DMS114 treated with DMSO at 0.1 percent for 48 hours (cell line): Measurements from ENCODE around the gene SPEM3.

Experiments used
- DNase-seq: peaks from one replicate; lab custom pipeline; 2025; ENCODE audit not compliant: unreplicated experiment; lab: John Stamatoyannopoulos, UW

Gene SPEM3

DNA sequence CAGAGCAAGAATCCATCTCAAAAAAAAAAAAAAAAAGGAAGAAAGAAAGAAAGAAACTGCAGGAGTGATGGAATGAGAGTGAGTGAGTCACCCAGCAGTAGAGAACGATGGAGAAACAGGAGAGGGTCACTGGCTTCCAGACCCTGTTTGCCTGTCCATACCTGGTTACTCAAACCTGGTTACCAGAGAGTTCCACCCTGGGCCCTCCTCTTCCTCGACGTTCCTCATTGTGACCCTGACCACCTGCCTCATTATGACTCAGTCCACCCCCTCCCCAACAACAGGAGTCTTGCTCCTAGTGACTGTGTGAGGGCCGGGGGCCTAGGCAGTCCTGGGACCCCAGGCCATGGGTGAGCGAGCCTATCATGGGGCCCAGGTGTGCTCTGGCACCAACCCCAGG, at the start of gene SPEM3:
SPEM3 (plus strand) TSS at position 301 of the 400 bp plus-strand sequence; CDS start at position 347, 46 bp downstream.
- no peak for DNase-seq

DNA sequence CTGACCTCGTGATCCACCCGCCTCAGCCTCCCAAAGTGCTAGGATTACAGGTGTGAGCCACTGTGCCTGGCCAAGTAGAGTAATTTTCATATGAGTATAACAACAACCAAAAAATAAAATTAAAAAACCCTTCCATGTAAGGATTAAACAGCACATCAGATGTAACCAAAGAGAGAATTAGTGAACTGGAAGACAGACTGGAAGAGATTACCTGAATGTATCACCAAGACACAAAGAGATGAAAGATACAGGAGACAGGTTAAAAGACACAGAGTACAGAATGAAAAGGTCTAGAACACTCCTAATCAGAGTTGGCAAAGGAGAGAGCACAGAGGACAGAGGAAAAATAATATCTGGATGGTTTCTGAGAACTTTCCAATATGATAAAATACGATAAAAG, 49.5 kb upstream of the SPEM3 start:
- no peak for DNase-seq

DNA sequence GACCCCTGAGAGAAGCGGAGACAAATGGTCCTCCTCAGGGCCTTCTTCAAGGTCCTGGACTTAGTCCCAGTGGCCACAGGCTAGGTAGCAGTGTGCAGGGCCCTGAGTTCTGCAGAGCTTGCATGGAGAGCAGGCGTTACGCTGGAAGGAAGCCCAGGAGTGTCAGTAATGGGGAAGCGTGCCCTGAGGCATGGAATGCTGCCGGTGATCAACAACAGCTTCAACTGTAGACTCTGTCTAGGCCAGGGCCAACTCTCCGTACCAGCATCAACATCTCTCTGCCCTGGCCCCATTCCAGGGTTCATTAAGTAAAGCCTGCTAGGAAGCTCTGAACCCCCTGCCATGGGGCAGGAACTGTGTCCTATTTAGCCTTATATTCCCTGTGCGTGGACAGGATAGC, 48.3 kb upstream of the SPEM3 start:
- no peak for DNase-seq

DNA sequence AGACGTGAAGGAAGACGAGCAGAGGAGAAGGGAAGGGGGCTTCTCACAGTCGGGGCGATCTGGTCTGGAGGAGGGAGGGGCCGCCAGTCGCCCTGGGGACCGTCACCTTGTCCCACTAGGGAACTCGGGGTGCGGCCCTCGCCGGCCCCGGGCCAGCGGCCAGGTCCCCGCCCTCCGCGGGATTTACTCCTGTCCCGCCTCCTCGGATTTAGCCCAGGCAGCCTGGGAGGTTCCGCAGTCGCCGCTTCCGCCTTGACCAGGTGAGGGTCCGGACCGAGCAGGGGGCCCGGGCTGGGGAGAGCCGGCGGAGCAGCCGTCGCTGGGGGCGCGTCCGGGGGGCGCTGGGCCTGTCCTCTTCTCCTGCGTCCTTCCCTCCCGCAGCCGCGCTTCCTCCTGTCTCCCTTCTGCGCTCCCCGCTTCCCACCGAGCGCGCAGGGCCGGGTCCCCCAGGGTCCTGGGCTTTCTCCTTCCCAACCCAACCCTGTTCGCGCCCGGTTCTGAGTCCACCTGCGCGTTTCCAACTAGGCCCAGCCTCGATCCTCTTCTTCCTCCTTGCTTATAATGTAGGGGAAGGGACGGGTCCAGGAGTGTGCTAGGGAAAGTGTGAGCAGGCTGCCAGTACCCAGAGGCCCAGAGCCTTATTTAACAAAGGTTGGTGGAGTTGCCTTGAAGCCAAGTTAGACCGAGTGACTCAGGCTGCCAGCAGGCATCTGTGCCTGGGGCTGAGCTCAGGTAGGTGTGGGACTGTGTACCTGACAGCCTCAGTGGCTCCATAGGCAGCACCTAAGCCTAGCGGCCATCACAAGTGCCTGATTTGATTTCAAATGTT, 47.6 kb upstream of the SPEM3 start, which contains the start of gene TNK1:
TNK1 (plus strand) TSS at position 235 of the 829 bp plus-strand sequence. CDS start 1,838 bp downstream, outside the sequence.
- no peak for DNase-seq

DNA sequence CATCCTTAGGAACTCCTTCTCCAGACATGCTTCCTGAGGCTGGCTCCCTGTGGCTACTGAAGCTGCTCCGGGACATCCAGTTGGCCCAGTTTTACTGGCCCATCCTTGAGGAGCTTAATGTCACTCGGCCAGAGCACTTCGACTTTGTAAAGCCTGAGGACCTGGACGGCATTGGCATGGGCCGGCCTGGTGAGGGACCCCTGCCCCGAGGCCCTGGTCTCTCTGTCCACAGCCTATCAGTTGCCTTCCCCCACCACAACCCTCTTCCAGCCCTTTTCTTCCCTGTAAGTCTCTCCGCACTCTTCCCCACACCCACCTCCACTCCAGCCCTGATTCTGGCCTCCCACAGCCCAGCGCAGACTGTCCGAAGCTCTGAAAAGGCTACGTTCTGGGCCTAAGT, 45.8 kb upstream of the SPEM3 start:
- DNase-seq, result no peak

DNA sequence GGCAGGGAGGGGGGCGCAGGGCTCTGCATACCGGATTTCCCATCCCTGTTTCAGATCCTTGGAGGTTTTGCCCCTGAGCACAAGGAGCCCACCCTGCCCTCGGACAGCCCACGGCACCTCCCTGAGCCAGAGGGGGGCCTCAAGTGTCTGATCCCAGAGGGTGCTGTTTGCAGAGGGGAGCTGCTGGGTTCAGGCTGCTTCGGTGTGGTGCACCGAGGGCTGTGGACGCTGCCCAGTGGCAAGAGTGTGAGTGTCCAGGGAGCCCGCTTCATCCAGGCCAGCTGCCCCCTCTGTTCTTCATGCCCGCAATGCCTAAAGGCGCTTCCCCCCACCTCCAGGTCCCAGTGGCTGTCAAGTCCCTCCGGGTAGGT, 45.3 kb upstream of the SPEM3 start:
- DNase-seq, result no peak

DNA sequence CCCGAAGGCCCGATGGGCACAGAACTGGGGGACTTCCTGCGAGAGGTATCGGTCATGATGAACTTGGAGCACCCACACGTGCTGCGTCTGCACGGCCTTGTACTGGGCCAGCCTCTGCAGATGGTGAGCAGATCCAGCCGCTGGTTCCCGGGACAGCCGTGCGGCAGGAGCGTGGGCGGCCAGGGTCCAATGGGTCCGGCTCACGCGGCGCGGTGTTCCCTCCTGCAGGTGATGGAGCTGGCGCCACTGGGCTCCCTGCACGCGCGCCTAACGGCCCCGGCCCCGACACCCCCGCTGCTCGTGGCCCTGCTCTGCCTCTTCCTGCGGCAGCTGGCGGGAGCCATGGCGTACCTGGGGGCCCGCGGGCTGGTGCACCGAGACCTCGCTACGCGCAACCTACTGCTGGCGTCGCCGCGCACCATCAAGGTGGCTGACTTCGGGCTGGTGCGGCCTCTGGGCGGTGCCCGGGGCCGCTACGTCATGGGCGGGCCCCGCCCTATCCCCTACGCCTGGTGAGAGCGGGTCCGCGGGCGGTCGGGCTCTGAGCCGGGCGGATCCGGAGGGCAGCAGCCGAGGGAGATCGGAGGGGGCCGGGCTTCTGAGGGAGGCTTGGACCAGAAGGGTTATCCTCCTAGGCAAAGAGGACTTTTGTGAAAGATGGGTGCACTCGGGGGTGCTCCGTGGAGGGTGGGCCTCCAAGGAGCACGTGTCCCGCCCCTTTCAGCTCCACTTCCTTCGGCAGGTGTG, 44.7 kb upstream of the SPEM3 start:
- DNase-seq, result no peak

DNA sequence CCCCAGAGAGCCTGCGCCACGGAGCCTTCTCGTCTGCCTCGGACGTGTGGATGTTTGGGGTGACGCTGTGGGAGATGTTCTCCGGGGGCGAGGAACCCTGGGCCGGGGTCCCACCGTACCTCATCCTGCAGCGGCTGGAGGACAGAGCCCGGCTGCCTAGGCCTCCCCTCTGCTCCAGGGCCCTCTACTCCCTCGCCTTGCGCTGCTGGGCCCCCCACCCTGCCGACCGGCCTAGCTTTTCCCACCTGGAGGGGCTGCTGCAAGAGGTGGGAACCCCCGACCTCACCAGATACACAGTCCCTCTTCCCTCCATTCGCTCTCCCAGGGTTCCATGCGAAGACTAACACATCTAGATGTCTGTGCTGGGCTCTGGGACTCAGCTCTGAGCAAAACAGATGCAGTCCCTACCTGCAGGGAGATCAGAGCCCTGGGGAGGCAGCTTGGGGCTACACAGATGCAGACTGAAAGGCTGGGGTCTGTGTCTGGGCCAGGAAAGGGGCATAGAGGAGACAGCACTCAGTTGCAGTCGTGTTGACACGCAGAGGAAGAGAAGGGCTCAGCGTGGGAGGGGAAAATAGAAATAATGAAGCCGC, 44.1 kb upstream of the SPEM3 start:
- DNase-seq, result no peak

DNA sequence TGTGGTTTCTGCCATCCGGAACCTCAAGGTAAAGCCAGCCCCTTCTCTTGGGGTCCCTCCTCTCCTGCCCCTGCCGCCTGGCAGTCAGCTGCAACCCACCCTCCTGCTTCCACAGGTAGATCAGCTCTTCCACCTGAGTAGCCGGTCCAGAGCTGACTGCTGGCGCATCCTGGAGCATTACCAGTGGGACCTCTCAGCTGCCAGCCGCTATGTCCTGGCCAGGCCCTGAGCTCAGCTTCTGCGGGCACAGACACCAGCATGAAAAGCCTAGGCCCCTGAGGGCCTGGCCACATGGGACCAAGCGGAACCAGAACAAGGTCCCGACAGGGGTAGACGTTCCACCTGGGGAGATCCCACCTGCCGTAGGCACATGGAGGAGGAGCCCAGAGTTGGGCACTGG, 39.8 kb upstream of the SPEM3 start:
- no peak for DNase-seq

DNA sequence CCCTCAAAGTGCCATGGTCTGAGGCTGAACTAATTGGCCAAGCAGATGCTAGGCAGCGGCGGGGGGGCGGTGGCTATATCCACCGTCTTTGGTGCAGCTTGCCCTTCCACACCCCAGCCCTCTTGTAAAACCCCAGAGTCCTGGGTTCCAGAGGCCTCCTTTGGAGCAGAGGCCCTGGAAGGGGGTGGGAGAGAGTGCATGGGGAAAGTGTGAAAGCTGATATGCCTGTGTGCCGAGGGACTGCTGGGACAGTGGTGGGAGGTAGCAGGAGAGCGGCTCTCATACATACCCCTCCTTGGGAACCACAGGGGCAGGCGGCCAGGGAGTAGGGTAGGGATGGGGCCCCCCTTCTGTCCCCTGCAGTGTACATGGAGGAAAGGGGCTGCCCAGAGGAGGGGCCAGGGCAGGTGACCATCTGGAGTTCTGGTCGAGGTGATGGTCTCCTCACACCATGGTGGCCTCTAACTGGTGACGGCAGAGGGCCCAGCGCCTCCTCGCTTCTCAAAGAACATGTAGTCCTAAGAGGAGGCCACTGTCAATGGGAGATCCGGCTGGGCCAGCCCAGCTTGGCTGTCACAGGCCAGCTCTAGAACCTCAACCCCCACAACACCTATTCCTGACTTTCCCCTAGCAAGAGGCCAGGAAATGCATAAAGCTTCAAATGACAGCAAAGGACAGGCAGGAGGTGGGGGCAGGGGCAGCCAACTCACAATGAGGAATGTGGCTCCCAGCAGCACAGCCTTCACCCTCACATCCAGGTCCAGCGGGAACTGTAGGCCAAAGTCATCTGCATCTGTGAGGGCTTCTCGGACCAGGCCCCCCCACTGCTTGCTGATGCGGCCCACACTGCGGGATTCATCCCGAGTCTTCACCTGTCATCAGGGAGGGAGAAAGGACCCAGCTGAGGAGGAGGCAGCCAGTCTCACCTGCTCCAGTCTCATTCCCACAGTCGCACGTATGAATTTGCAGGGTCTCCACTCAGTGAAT, 38.4 kb upstream of the SPEM3 start:
- DNase-seq, result no peak

DNA sequence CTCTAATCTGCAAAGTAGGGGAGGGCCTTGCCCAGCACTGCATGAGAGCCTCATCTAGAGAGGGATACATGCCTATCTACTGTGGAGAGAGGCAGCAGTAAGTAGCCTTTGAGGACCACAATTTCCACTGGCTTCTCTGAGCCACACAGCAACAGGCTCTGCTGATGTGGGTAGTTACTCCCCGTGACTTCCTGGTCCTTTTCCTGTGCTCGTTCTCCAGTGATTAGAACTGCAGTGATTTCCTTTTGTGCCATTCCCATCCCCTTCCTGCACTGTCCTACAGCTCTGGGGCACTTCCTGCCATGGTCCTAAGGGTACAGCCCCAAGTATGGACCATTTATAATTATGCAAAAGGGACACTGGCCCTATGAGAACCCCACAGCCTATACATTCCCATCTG, 37.4 kb upstream of the SPEM3 start:
- DNase-seq, result no peak

DNA sequence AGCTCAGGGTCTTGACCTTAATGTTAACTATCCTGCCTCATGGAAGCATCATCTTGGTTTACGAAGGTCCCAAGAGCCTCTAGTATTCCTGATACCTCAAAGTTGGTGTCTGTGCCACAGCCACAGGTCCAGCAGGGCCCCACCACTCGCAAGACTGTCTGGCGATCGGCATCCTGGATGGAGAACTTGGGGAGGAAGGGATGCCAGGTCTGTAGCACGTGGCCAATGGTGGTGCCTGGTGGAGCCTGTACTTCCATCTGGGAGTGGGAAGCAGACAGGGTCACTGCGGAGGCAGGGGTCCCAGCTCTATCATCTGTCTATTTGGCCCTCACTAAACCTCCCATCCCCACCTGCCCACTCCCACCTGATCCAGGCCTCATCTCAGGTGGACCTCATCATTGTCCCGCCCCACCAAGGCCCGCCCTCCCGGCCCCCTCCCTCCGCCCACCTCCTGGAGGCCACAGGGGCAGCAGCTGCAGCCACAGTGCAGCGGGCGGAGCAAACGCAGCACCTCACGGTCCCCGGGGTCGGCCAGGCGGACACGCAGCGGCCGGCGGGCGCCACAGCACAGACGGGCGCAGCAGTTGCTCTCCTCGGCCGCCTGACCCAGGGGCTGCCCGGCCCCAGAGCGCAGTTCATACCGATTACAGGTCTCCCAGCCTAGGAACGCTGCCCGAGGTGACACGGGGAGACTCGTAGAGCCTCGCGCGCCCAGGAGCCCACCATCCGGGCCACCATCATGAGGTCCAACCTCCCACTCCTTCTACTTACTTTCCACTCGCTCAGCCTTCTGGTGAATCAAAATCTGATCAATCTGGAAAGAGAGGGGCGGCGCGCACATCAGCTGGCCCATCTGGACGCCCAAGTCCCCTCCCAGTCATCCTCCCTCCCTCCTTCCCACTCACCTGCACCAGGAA, 35.7 kb upstream of the SPEM3 start:
- DNase-seq, result no peak

DNA sequence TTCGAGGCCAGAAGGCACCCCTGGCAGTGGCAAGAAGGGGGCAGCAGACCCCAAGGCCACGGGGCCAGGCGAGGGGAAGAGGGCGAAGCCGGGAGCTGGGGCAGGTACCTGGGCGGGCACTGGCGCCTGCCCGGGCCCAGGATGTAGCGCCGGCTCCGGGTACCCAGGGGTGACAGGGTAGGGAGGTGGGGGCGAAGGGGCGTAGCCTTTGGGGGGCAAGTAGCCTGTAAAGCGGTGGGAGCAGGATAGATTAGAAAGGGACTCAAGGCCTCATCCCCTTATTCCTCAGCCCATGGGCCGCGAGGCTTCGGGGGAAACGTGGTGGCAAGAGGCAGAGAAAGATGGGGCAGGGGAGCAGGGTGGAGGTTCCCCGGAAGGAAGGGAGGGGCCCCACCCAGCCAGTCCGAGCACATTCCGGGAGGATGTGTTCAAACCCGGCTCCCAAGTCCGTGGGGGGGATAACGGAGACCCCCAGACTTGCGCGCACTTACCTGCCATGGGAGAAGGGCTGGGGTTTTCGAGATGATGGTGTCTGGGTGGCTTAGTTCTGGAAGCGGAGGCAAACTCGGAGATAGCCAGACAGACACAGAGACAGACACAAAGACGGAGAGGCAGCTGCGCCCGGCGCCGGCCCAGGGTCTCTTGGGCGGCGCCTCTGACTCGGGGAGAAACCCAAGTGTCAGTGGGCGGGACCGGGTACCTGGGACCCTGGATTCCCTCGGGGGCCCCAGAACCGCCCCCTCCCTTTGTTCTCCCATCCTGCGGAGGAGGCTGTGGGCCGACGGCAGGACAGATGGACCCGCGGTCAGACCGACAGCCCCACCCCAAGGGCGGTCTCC, 34.8 kb upstream of the SPEM3 start:
- DNase-seq, result no peak

DNA sequence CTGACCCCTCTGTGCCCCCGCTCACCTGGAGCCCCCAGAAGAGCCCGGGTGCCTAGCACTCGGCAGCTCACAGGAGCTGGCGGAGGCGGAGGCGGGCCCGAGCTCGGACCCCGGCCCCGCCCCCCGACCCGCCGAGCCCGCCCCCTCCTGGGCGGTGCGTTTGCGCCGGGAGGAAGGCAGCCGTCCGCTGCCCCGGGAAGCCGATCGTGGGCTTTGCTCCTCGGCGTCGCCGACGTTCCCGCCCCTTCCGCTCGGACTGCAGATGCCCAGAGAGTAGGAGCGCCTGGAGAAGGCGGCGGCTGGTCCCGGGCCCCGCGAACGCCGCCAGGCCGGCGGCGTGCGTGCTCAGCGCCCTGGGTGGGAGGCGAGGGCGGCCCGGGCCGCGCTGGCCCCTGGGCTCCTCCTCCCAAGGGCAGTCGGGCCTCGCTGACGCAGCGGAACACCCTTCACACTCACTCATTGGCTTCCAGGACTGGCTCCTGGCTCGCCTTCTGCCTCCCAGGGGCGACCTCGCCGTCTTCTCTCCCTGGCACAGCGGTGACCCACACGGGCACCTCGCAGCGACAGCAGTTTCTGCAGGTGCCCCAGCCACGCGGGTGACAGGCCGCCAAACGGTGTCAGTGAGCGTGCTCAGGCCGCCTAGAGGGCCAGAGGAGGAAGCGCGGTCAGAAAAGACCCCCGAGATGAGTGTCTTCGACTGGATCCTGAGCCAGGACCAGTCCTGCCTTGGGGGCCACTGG, 34.0 kb upstream of the SPEM3 start, which contains the start of gene PLSCR3:
PLSCR3 (minus strand) TSS at position 74 of the 740 bp plus-strand sequence. CDS start 415 bp downstream, outside the sequence.
- peak; percentile 69 for DNase-seq

DNA sequence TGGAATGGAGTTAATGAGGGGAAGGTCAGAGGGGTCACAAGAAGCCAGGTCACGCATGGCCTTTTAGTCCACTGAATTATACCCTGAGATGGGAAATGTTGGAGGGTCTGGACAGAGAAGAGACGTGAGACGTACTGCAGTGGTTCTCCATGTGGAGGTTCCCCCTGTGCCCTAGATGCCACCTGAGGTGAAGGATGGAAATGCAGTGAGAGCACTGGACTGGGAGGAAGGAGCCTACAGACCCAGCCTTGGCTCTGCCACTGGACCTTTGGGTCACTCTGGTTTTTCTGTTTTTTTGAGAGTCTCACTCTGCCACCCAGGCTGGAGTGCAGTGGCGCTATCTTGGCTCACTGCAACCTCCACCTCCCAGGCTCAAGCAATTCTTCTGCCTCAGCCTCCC, 32.5 kb upstream of the SPEM3 start:
- DNase-seq, result no peak

DNA sequence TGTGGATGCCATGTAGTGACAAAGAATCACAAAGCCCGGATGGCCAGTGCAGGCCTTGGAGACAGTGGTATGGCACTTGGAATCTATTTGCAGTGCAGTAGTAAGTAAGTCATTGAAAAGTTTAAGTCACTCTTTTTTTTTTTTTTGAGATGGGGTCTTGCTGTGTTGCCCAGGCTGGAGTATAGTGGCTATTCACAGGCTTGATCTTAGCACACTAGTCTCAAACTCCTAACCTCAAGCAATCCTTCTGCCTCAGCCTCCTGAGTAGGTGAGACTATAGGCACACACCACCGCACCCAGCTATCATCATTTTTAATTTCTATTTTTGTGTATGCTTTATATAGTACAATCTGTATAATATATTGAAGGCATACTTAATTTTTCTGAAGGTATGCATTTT, 30.0 kb upstream of the SPEM3 start:
- DNase-seq, result no peak

DNA sequence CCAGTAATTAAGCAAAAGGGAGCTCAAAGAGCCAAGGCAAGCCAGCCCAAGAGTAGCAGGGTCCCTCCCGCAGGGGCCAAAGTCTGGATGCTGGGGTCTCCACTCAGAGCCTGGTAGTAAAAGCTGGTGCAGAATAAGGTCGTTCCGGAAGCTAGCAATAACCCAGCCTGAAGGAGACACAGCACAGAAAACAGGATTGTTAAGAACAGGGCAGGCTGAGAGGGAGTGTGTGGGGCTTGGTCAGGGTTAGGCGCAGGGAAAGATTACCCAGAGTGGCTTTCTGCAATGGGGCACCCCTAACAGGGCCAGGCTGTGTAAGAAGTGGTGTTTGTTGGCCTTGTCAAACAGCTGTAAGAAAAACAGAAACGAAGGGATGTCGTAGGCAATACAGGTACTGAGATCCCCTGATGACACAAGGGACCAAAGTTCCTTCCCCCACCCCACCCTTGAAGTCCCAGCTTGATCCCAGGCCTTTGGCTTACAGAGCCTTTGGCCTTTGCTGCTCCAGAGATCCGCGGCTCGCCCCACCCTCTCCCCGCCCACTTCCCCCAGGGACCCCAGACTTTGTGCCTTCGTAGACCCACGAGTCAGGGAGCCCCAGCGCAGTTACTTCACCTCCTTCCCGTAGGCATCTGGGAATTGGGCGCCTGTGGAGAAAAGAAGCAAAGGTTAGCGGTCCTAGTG, 25.5 kb upstream of the SPEM3 start:
- no peak for DNase-seq

DNA sequence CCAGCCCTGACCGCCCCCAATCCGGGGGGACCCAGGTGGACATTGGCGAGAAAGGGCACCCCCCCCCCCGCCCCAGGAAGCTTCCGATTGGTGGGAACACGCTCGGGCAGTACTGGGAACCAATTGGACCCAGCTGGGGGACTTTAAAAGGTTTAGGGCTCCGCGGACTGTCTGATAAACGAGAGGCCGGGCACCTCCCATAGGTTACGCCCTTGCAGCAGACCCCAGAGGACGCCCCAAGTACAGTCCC, 25.0 kb upstream of the SPEM3 start:
- no peak for DNase-seq
